Thyroid gland (tissue), 4 donors: ENCODE measurements around the gene CFDP1. TPM values are rescaled to one million over a fixed set of nuclear protein-coding genes. Genes with fewer than 3 reads are reported as not detected.

Experiments
- DNase-seq, 2 donors: peaks; one replicate each; pipeline ENCODE4 v3.0.0-alpha.2; 2019
- H3K27ac ChIP-seq, 3 donors: fragments of 200-600 bp; sonication (generic); 1 replicate in 2 of 3; 2 replicates in 1 of 3; pipeline ENCODE4 v1.5.1; 2016 to 2019; ENCODE audit warnings: mild to moderate bottlenecking in 1 of 3, moderate library complexity in 1 of 3
- H3K27me3 ChIP-seq: fragments of 200-600 bp; sonication (generic); one replicate; pipeline ENCODE4 v1.5.1; 2019
- H3K36me3 ChIP-seq, 2 donors: fragments of 200-600 bp; sonication (generic); one replicate each; pipeline ENCODE4 v1.5.1; 2016 to 2019
- H3K4me1 ChIP-seq, 2 donors: fragments of 200-600 bp; sonication (generic); one replicate each; pipeline ENCODE4 v1.5.1; 2017 to 2019
- H3K4me3 ChIP-seq, 3 donors: fragments of 200-600 bp; sonication (generic); replicated peaks in 1 of 3; 1 replicate in 2 of 3; 2 replicates in 1 of 3; pipeline ENCODE4 v1.5.1; 2016; ENCODE audit warnings: mild to moderate bottlenecking in 1 of 3
- H3K9me3 ChIP-seq: fragments of 200-600 bp; sonication (generic); one replicate; pipeline ENCODE4 v1.5.1; 2017
- POLR2A ChIP-seq, 2 donors: fragments of 450-650 bp; IDR thresholded peaks; one replicate each; pipeline ENCODE4 v1.6.1; 2017; ENCODE audit warnings: antibody characterized with exemption in 2 of 2, mild to moderate bottlenecking in 2 of 2, moderate library complexity in 1 of 2
- WGBS, 2 donors: methylation state at CpG; one replicate each; pipeline ENCODE4 v1.1.5; 2017; 5-methylcytosine and 5-hydroxymethylcytosine counted together
- intact Hi-C: fragments of 100-400 bp; cut with DNase I; formaldehyde crosslinking; loops from one replicate; pipeline ENCODE4 v1.15.1; 2023
- total RNA-seq, 4 donors: library from RNA; depleted of rRNA; stranded (reverse); fragments of >200 nt; gene quantifications; one replicate each; pipeline ENCODE4 v1.2.3, GENCODE V29; 2016
- TF ChIP-seq, protein P1 (sequence below), 6 experiments: fragments of 200-600 bp in 3 of 6; fragments of 450-650 bp in 3 of 6; sonication (generic) in 3 of 6; IDR thresholded peaks; one replicate each; pipeline ENCODE4 v1.5.1; 2016 to 2019; ENCODE audit warnings: antibody characterized with exemption in 6 of 6, mild to moderate bottlenecking in 2 of 6, inconsistent platforms in 1 of 6, moderate library complexity in 1 of 6

CFDP1 gene
- total RNA-seq, 4 donors from 2014 or later = 50.5 to 77.9 (median 60.7) TPM

DNA sequence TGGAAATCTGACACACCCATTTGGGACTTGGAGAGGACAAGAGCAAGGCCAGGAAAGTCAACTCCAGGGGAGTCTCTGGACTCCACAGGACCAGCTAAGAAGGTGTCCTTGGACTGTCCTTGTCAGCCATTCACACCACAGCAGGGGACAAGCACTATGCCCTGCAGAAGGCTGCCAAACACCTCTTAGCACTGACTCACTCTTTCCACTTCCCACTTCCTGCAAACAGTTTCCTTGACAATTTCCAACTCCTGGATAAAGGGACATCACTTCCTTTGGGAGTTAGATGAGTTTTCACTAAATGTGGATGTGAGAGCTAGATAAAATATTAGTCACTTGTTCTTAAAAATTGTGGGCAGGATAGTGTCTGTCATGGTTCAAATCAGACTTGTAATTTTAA is 144.1 kb downstream of the CFDP1 start:
- Histone ChIP-seq H3K27me3 (no peaks in the 10 kb centered on the region), H3K36me3 (peaks cover 5 to 11% of the 10 kb centered on the region in 2 donors), H3K4me1 (peaks cover 20 to 33% of the 10 kb centered on the region in 2 donors), H3K9me3 (no peaks in the 10 kb centered on the region), H3K4me3 (no peak overlapping the region), H3K27ac (peak overlapping the region; percentile 69 to 80 (median 70))
- TF ChIP-seq, protein P1, sequence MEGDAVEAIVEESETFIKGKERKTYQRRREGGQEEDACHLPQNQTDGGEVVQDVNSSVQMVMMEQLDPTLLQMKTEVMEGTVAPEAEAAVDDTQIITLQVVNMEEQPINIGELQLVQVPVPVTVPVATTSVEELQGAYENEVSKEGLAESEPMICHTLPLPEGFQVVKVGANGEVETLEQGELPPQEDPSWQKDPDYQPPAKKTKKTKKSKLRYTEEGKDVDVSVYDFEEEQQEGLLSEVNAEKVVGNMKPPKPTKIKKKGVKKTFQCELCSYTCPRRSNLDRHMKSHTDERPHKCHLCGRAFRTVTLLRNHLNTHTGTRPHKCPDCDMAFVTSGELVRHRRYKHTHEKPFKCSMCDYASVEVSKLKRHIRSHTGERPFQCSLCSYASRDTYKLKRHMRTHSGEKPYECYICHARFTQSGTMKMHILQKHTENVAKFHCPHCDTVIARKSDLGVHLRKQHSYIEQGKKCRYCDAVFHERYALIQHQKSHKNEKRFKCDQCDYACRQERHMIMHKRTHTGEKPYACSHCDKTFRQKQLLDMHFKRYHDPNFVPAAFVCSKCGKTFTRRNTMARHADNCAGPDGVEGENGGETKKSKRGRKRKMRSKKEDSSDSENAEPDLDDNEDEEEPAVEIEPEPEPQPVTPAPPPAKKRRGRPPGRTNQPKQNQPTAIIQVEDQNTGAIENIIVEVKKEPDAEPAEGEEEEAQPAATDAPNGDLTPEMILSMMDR (IDR thresholded peaks at IDR 0.05) = no peak
- no peak for TF ChIP-seq POLR2A (IDR thresholded peaks at IDR 0.05)
- DNase-seq = peak; percentile 41 to 49
- intact Hi-C loops = no loop called here

GRCh38 chr16:75288596-75289120 is 144.6 kb downstream of the CFDP1 start:
- no peak for TF ChIP-seq POLR2A (IDR thresholded peaks at IDR 0.05)
- TF ChIP-seq, protein P1 (IDR thresholded peaks at IDR 0.05) = no peak
- Histone ChIP-seq H3K36me3 (peaks cover 5 to 11% of the 10 kb centered on the region in 2 donors), H3K4me3 (no peak overlapping the region), H3K4me1 (peaks cover 20 to 33% of the 10 kb centered on the region in 2 donors), H3K27ac (peak overlapping the region; percentile 69 to 80 (median 70)), H3K9me3 (no peaks in the 10 kb centered on the region), H3K27me3 (no peaks in the 10 kb centered on the region)
- WGBS, 2 donors = 72 to 76% methylated on average over 10 of the region's 10 CpGs
- intact Hi-C loops = no loop called here
- DNase-seq = peak; percentile 38 to 57

DNA sequence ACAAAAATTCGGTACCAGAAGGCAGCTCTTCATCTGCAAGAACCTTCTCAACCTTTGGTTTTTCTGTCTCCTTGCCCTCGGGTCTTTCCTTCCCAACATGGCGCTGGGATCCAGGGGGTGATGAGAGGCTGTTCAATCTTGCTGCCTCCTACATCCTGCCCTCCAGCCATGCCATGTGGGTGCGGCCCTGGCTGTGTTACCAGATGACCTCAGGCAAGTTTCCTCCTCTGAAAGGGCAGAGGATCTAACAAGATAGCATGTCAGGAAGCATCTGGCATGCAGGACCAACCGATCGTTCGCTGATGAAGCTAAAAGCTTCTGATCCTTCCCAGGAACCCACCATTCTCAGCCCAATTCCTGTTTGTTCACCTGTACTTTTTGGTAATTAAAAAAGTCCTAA is 145.1 kb downstream of the CFDP1 start:
- Histone ChIP-seq H3K27me3 (no peaks in the 10 kb centered on the region), H3K36me3 (peaks cover 5 to 11% of the 10 kb centered on the region in 2 donors), H3K4me1 (peaks cover 20 to 33% of the 10 kb centered on the region in 2 donors), H3K9me3 (no peaks in the 10 kb centered on the region), H3K4me3 (no peak overlapping the region), H3K27ac (peak overlapping the region; percentile 69 to 80 (median 70))
- DNase-seq = no peak
- TF ChIP-seq POLR2A (IDR thresholded peaks at IDR 0.05) = no peak
- TF ChIP-seq, protein P1 (IDR thresholded peaks at IDR 0.05) = no peak
- intact Hi-C loops = no loop called here
- WGBS, 2 donors = 62 to 77% methylated on average over 7 of the region's 7 CpGs

DNA sequence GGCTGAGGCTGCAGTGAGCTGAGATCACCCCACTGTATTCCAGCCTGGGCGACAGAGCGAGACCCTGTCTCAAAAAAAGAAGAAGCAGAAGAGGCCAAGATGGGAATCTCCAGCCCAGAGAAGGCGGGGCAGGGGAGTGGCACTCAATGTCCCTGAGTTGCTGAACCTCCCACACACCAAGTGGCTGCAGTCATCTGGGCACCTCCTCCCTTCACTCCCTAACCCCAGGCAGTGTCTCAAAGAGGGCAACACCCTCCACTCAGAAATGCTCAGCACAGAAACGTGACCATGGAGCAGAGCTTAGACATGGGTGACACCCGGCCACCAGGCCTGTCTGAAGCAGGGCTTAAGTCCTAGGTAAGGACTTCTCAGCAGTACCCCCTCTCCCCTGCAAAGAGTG is 145.6 kb downstream of the CFDP1 start:
- TF ChIP-seq, protein P1 (IDR thresholded peaks at IDR 0.05) = peak in 1 of 6 experiments; percentile 3
- TF ChIP-seq POLR2A (IDR thresholded peaks at IDR 0.05) = peak in 1 of 2 donors; percentile 22
- intact Hi-C loops = no loop called here
- Histone ChIP-seq H3K36me3 (peaks cover 1 to 8% of the 10 kb centered on the region in 2 donors), H3K27me3 (no peaks in the 10 kb centered on the region), H3K9me3 (no peaks in the 10 kb centered on the region), H3K4me3 (no peak overlapping the region), H3K4me1 (peaks cover 20 to 33% of the 10 kb centered on the region in 2 donors), H3K27ac (peak overlapping the region; percentile 69 to 80 (median 70))
- WGBS, 2 donors = 47 to 82% methylated on average over 2 to 5 of the region's 5 CpGs
- DNase-seq = peak; percentile 92 to 97

- no peaks in the 10 kb centered on the region for H3K9me3 ChIP-seq
- H3K4me1 ChIP-seq = peaks cover 20 to 33% of the 10 kb centered on the region in 2 donors
- TF ChIP-seq POLR2A (IDR thresholded peaks at IDR 0.05) = no peak
- TF ChIP-seq, protein P1 (IDR thresholded peaks at IDR 0.05) = no peak
- H3K4me3 ChIP-seq = no peak overlapping the region
- no peak overlapping the region for H3K27ac ChIP-seq
- H3K27me3 ChIP-seq = no peaks in the 10 kb centered on the region
- no peak for DNase-seq
- no peaks in the 10 kb centered on the region for H3K36me3 ChIP-seq
- intact Hi-C loops = no loop called here
- WGBS, 2 donors = 87 to 94% methylated on average over 6 of the region's 6 CpGs
Measured at GRCh38 chr16:75286389-75286788, 146.9 kb downstream of the CFDP1 start.
